Neural cell (in vitro differentiated cells): ENCODE data around the gene PRDM13.
"Not testable (repeated sequence)": the region's sequence is repeated elsewhere in the genome, so short reads cannot be mapped to it uniquely, and the experiment has no call there.

Experiments
- EZH2 ChIP-seq: fragments of 200-600, 300-800 bp; shearing (Covaris generic), sonication (generic); IDR thresholded peaks from 2 replicates; pipeline ENCODE4 v1.6.1; 2014; ENCODE audit warnings: antibody characterized with exemption, low read length, borderline replicate concordance, mild to moderate bottlenecking; ENCODE audit not compliant: insufficient read depth, poor library complexity, severe bottlenecking
- SMC3 ChIP-seq: fragments of 450-650 bp; conservative IDR thresholded peaks from 2 replicates; pipeline ENCODE4 v1.6.1; 2014; ENCODE audit warnings: antibody characterized with exemption, mild to moderate bottlenecking, moderate library complexity; ENCODE audit not compliant: poor library complexity

- not testable (repeated sequence) for TF ChIP-seq SMC3, EZH2
Observed at GRCh38 chr6:99638358-99638757, 31.7 kb downstream of the PRDM13 start.
